K562 (cell line): ENCODE results near the gene CHMP3. TPM values are rescaled to one million over a fixed set of nuclear protein-coding genes. Genes with fewer than 3 reads are reported as not detected.

Experiments
- ATAC-seq: fragments of 200-7000 bp; cut with Tn5 transposase; 3 replicates; pipeline ENCODE4 v1.9.1; 2020; ENCODE audit warnings: moderate library complexity
- BruUV-seq: library from RNA; stranded (reverse); fragments of 400-500 nt; replicated peaks from 2 replicates; lab custom pipeline; 2021; lab: Mats Ljungman, UMichigan
- CTCF ChIA-PET: fragments of 300-600 bp; formaldehyde crosslinking; extraction: SDS; loops from one replicate; lab custom pipeline; 2021; ENCODE audit warnings: low intra/inter-chr PET ratio; lab: Yijun Ruan, JAX
- POLR2A ChIA-PET: fragments of 300-600, 350-650 bp; sonication (Branson Sonifier 250); formaldehyde crosslinking; extraction: SDS; loops from one replicate; lab custom pipeline; 2021; ENCODE audit warnings: antibody characterized with exemption, inconsistent platforms; lab: Yijun Ruan, JAX
- DNase-seq, 4 experiments: peaks; one replicate each; pipeline versions ENCODE4 v3.0.0 to v3.0.0-alpha.2; 2011 to 2018; ENCODE audit warnings: low spot score in 3 of 4, mixed read lengths in 3 of 4; ENCODE audit errors: extremely low read depth in 1 of 4
- FAIRE-seq: peaks from 2 replicates; lab custom pipeline; 2011; peaks lifted over from hg19 to GRCh38; lab: Jason Lieb, UNC
- H2AFZ ChIP-seq: 2 replicates; pipeline ENCODE4 v1.6.0; 2011; ENCODE audit warnings: low read depth, low read length, control low read depth, inconsistent platforms
- H3K27ac ChIP-seq: fragments of 200-600 bp; 3 replicates; pipeline ENCODE4 v1.8.0; 2011; ENCODE audit warnings: low read depth, mild to moderate bottlenecking, control low read depth, inconsistent platforms, low read length, moderate library complexity, mixed read lengths; ENCODE audit errors: extremely low read depth
- H3K27me3 ChIP-seq, 2 experiments: fragments of 300-600 bp in 1 of 2; 2 replicates in 1 of 2; 3 replicates in 1 of 2; pipeline versions ENCODE4 v1.6.0 to v1.8.0; 2011; ENCODE audit warnings: inconsistent platforms in 2 of 2, low read length in 2 of 2, mild to moderate bottlenecking in 1 of 2, mixed read lengths in 1 of 2, moderate library complexity in 1 of 2; ENCODE audit not compliant: control insufficient read depth in 2 of 2, insufficient read depth in 2 of 2
- H3K36me3 ChIP-seq: fragments of 300-600 bp; 3 replicates; pipeline ENCODE4 v1.8.0; 2011; ENCODE audit warnings: mild to moderate bottlenecking, low read length, inconsistent platforms; ENCODE audit not compliant: control insufficient read depth, insufficient read depth
- H3K4me1 ChIP-seq, 2 experiments: fragments of 200-600 bp in 1 of 2; replicated peaks in 1 of 2; 2 replicates in 1 of 2; 3 replicates in 1 of 2; pipeline versions ENCODE4 v1.5.1 to v1.8.0; 2011; ENCODE audit warnings: inconsistent platforms in 2 of 2, low read length in 2 of 2, mild to moderate bottlenecking in 1 of 2, mixed read lengths in 1 of 2, moderate library complexity in 1 of 2; ENCODE audit not compliant: control insufficient read depth in 2 of 2, insufficient read depth in 2 of 2
- H3K4me2 ChIP-seq: 2 replicates; pipeline ENCODE4 v1.6.1; 2011; ENCODE audit warnings: low read length, control low read depth, inconsistent platforms, mixed read lengths; ENCODE audit not compliant: insufficient read depth
- H3K4me3 ChIP-seq: fragments of 200-600 bp; sonication (generic), shearing (Covaris generic); 2 replicates; pipeline ENCODE4 v1.5.1; 2016; ENCODE audit warnings: control low read depth, inconsistent platforms
- H3K79me2 ChIP-seq: fragments of 200-600 bp; 3 replicates; pipeline ENCODE4 v1.8.0; 2011; ENCODE audit warnings: low read length, inconsistent platforms; ENCODE audit not compliant: control insufficient read depth, insufficient read depth
- H3K9ac ChIP-seq, 2 experiments: 2 replicates each; pipeline versions ENCODE4 v1.6.0 to v1.6.1; 2011; ENCODE audit warnings: low read depth in 2 of 2, low read length in 2 of 2, control low read depth in 1 of 2, inconsistent platforms in 1 of 2, mild to moderate bottlenecking in 1 of 2, mixed read lengths in 1 of 2; ENCODE audit not compliant: insufficient read depth in 1 of 2
- H3K9me1 ChIP-seq: one replicate; pipeline ENCODE4 v1.6.0; 2011; ENCODE audit warnings: inconsistent platforms, mild to moderate bottlenecking, low read length, moderate library complexity; ENCODE audit not compliant: control insufficient read depth, insufficient read depth
- H3K9me3 ChIP-seq: replicated peaks from 2 replicates; pipeline ENCODE4 v1.5.1; 2011; ENCODE audit warnings: low read depth, low read length, inconsistent platforms; ENCODE audit not compliant: control insufficient read depth, insufficient read depth
- H4K20me1 ChIP-seq: replicated peaks from 2 replicates; pipeline ENCODE4 v1.6.1; 2011; ENCODE audit warnings: low read length, inconsistent platforms, mixed read lengths; ENCODE audit not compliant: control insufficient read depth, insufficient read depth
- GABPB1 ChIP-seq: sonication (generic); formaldehyde crosslinking; IDR thresholded peaks from 2 replicates; pipeline ENCODE4 v1.8.0; 2022; ENCODE audit warnings: mild to moderate bottlenecking, missing genetic modification reagents
- MBD2 ChIP-seq: sonication (generic); IDR thresholded peaks from 2 replicates; pipeline ENCODE4 v1.6.1; 2016; ENCODE audit warnings: low read depth, borderline replicate concordance
- RB1 ChIP-seq: fragments of 450-650 bp; IDR thresholded peaks from 2 replicates; pipeline ENCODE4 v1.6.1; 2017; ENCODE audit warnings: low read depth, mild to moderate bottlenecking
- TSHZ1 ChIP-seq: fragments of 250-450 bp; sonication (Bioruptor Pico); IDR thresholded peaks from 2 replicates; pipeline ENCODE4 v1.4.0; 2020; ENCODE audit warnings: mild to moderate bottlenecking, moderate library complexity
- ZNF24 ChIP-seq: fragments of 450-650 bp; IDR thresholded peaks from 2 replicates; pipeline ENCODE4 v1.6.1; 2016
- WGBS: fragments of 100-300 bp; shearing (Covaris generic); methylation state at CpG from one replicate; pipeline ENCODE4 v1.1.6; 2016; ENCODE audit warnings: low coverage, mixed read lengths; ENCODE audit not compliant: insufficient coverage; ENCODE audit errors: missing lambda C conversion rate; 5-methylcytosine and 5-hydroxymethylcytosine counted together
- in situ Hi-C: fragments of 300-500 bp; cut with MboI; formaldehyde crosslinking; loops from 4 replicates; pipeline ENCODE4 v1.15.0; 2018; ENCODE audit warnings: inconsistent platforms, mixed read lengths
- intact Hi-C: fragments of 100-400 bp; cut with micrococcal nuclease; formaldehyde crosslinking; loops from 2 replicates; pipeline ENCODE4 v1.14.2; 2022
- polyA plus RNA-seq, 8 experiments: library from polyadenylated mRNA; depleted of rRNA in 4 of 8; stranded (reverse) in 5 of 8; unstranded in 3 of 8; fragments of >200 nt; fragmentation: Nextera tagmentation in 2 of 8; fragmentation: Illumina TruSeq in 1 of 8; extraction: Ambion mirVana in 2 of 8; extraction: Trizol in 1 of 8; gene quantifications; 2 replicates each; pipeline versions ENCODE4 v1.2.1 to v1.2.3, GENCODE V29; 2011 to 2014; ENCODE audit warnings: inconsistent platforms in 1 of 8, missing spikeins in 1 of 8
- total RNA-seq, 7 experiments: library from RNA; depleted of rRNA in 6 of 7; stranded (reverse); fragments of >200 nt in 6 of 7; fragmentation: Illumina TruSeq in 2 of 7; extraction: Trizol in 2 of 7; gene quantifications; 2 replicates each; pipeline versions ENCODE4 v1.2.1 to v1.2.3, GENCODE V29; 2011 to 2021; ENCODE audit warnings: low replicate concordance in 1 of 7
- TF ChIP-seq, protein P1 (sequence below): fragments of 450-650 bp; IDR thresholded peaks from one replicate; pipeline ENCODE4 v1.6.1; 2018; ENCODE audit warnings: mild to moderate bottlenecking, moderate library complexity; ENCODE audit not compliant: partially characterized antibody

Gene CHMP3
- total and polyA plus RNA-seq, 9 of the 15 experiments (the other 6 are each of a cell fraction or from before 2014, with no cell fraction given): 20.6 to 52.5 (median 31.7) TPM

- intact Hi-C loops: no loop called here
- Histone ChIP-seq H3K27ac (no peak overlapping the region), H3K79me2 (no peaks in the 10 kb centered on the region), H2AFZ (no peak overlapping the region), H3K9ac (no peak overlapping the region), H3K4me1 (0 out of 5 replicates have a peak, but pooled peaks cover 0 to 3% of the 10 kb centered on the region in 2 experiments), H3K36me3 (peaks cover 5% of the 10 kb centered on the region; the same call in 1 of the 3 replicates), H3K4me3 (no peak overlapping the region), H3K27me3 (no peaks in the 10 kb centered on the region), H3K9me1 (no peaks in the 10 kb centered on the region), H4K20me1 (no peaks in the 10 kb centered on the region), H3K4me2 (no peak overlapping the region), H3K9me3 (no peaks in the 10 kb centered on the region)
- POLR2A ChIA-PET: no interaction called here
- in situ Hi-C loops: no loop called here
- WGBS: 90% methylated on average over 2 of the region's 2 CpGs
- no peak for FAIRE-seq
- no TSS peak for BruUV-seq
- CTCF ChIA-PET: no interaction called here
- TF ChIP-seq, protein P1, sequence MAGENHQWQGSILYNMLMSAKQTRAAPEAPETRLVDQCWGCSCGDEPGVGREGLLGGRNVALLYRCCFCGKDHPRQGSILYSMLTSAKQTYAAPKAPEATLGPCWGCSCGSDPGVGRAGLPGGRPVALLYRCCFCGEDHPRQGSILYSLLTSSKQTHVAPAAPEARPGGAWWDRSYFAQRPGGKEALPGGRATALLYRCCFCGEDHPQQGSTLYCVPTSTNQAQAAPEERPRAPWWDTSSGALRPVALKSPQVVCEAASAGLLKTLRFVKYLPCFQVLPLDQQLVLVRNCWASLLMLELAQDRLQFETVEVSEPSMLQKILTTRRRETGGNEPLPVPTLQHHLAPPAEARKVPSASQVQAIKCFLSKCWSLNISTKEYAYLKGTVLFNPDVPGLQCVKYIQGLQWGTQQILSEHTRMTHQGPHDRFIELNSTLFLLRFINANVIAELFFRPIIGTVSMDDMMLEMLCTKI: no peak
- DNase-seq: no peak
- ATAC-seq: no peak
Observed at GRCh38 chr2:86543335-86543734, 19.9 kb downstream of the CHMP3 start.

- no peak overlapping the region for H3K4me3 ChIP-seq
- intact Hi-C loops: no loop called here
- 8% methylated on average over 1 of the region's 1 CpG for whole genome bisulfite sequencing
Observed at GRCh38 chr2:86542814-86543213, 20.4 kb downstream of the CHMP3 start.

More at GRCh38 chr2:86542814-86543213, 20.4 kb downstream of the CHMP3 start:
- DNase-seq: no peak
- no peak for TF ChIP-seq ZNF24
- TF ChIP-seq MBD2: no peak
- no peak for TF ChIP-seq GABPB1 (CRISPR knock-in tag)
- TF ChIP-seq TSHZ1: no peak
- no peak for TF ChIP-seq RB1
- H3K9me1 ChIP-seq: no peaks in the 10 kb centered on the region
- no peaks in the 10 kb centered on the region for H3K79me2 ChIP-seq
- no peak overlapping the region for H3K4me2 ChIP-seq
- ChIA-PET POLR2A (no interaction called here), CTCF (no interaction called here)
- no peaks in the 10 kb centered on the region for H3K27me3 ChIP-seq
- no peak overlapping the region for H3K27ac ChIP-seq
- H4K20me1 ChIP-seq: no peaks in the 10 kb centered on the region
- no peaks in the 10 kb centered on the region; the same call in 1 of the 2 replicates for H3K9me3 ChIP-seq
- 0 out of 5 replicates have a peak, but pooled peaks cover 0 to 3% of the 10 kb centered on the region in 2 experiments for H3K4me1 ChIP-seq
- H3K36me3 ChIP-seq: peaks cover 5% of the 10 kb centered on the region; the same call in 1 of the 3 replicates
- in situ Hi-C loops: no loop called here
- H2AFZ ChIP-seq: no peak overlapping the region
- no peak for FAIRE-seq
- no peak overlapping the region for H3K9ac ChIP-seq
- no TSS peak for BruUV-seq
- no peak for ATAC-seq
